Activated T-cell treated with anti-CD3 and anti-CD28 coated beads for 4 hours (primary cell): ENCODE data around the gene CTNNA2.

ENCODE experiments used
- DNase-seq: peaks from one replicate; pipeline ENCODE4 v3.0.0-alpha.2; 2020

CTNNA2 gene

DNA sequence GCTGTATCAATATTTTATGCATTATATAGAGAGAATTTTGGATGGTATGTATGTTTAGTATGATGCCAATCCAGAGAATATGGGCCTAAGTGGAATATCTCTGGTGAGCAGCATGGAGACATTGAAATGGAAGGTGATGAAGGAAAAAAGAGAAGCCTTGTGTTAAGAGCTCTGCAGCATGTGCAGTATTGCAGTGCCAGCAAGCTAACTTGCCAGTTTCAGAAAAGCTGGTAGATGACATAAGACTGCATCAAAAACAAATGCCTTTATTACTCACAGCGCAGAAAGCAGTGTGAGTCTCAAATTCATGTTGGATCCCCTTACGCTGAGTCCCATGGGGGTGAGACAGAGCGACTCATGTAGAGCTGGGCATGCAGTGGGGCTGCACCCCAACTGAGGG lies 280.2 kb downstream of the CTNNA2 start:
- no peak for DNase-seq

DNA sequence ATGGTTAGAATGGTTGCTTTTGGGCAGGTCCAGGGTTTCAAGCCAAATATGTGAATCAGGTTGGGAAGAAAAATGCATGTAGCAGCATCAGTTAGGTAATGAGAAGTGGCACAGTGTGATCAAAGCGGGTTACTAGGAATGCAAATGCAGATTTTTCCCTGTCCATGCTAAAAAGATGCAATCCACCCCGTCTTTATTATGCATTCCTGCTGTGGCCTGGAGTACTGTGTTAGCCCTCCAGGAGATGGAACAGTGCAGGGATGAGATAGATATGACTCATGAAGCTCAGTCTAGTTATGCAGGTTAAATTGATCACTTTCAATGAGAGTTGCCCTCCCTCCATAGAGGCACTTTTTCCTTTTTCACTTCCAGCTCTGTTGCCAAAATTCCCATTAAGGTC lies 283.8 kb downstream of the CTNNA2 start:
- no peak for DNase-seq

DNA sequence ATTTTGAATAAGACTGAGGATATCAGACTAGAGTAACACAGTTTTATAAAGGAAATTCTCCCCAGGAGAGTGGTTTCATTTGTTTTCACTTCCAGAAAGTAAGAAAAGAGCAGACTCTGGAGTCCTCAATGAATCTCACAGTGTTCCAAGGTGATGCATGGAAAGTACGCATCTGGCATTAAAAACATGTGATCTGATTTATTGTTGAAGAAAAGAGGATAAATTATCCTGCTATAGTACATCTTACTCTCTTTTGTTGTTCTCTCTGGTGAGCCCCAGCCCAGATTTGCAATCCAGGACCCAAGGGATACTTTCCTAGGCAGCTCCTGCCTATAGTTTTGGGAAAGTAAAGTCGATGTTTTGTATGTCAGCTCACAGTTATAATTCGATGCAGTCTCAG lies 285.9 kb downstream of the CTNNA2 start:
- no peak for DNase-seq

DNA sequence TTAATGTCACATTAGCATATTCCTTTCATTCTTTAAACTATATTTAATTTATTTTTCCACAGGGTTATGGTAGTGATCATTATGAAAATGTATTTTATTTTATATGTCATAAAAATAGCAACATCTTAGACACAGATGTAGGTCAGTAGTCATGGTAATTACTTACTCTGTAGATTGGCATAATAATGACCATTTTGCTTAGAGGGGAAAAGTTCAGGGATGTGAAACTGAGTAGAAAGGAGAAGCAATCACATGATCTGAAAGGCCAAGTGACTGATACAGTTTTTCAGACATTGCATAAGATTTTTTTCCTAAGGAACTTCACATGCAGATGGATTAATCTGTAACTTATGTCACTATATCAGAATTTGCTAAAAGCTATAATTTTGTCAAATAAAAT lies 286.9 kb downstream of the CTNNA2 start:
- DNase-seq, result no peak

DNA sequence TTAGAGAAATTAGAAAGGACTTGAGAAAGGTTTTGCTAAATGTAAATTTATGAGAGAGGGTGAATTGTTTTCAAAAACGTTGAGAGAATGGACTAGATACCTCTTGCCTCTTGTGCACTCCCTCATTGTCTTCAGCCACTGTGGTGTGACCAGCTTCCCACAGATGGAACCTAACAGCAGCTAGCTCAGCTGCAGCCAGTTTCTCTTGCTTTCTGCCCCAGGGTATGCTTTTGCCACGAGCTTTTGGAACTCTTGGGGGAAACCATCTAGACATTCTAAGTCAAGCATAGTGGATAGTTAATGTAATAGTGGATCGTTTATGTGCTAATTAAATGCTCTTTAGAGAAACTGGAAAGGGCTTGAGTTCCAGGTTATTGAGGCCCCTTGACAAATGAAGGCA lies 288.2 kb downstream of the CTNNA2 start:
- DNase-seq, result no peak

DNA sequence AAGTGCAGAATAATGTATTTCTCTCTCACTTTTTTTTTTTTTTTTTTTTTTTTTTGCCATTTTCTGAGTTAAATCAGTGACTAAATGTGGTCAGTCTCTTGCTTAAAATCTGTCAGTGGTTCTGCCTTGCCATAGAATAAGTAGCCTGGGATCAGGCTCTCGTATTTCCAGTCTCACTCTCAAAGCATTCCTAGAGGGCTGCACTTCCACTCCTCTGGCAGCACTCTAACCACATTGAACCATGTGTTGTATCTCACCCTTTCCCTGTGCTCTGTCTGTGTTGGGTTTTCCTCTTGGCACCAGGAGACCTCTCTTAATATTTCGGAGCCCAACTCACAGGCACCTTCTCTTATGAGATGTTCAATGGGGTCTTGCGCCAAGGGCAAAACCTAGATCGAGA lies 304.4 kb downstream of the CTNNA2 start:
- DNase-seq, result no peak

DNA sequence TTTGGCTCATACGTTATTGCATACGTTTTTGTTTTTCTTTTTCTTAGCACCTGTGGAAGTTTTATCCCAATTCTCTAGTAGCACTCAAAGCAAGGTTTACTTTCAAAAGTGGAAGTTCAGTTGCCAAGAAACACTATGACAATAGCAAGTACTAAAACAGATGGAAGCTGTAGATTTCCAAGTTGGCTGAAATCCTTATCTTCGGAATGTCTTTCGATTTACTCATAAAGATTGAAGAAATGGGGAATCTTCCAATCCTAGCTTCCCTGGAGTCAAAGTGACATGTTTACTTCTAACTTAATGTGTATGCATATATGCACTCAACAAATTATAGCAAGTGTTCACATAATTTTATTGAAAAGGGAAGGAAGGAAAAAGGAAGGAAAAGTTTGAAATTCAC lies 307.4 kb downstream of the CTNNA2 start:
- no peak for DNase-seq

DNA sequence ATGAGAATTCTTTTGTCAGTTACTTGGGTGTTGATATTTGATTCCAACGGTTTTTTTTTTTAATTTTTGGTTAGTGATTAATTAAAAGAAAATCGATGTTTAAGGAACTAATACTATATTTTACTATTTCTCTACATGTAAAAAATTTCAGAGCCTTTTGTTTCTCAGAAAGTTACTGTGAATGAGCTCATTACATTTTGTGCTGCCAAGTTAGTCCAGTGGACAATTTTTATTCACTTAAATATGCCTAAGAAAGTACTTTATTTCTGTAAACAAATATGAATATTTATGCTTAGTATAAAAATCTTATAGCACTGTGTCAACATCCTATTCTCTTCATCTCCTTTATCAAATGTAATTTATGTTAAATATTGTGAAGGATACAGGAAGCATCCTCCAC lies 309.3 kb downstream of the CTNNA2 start:
- no peak for DNase-seq

DNA sequence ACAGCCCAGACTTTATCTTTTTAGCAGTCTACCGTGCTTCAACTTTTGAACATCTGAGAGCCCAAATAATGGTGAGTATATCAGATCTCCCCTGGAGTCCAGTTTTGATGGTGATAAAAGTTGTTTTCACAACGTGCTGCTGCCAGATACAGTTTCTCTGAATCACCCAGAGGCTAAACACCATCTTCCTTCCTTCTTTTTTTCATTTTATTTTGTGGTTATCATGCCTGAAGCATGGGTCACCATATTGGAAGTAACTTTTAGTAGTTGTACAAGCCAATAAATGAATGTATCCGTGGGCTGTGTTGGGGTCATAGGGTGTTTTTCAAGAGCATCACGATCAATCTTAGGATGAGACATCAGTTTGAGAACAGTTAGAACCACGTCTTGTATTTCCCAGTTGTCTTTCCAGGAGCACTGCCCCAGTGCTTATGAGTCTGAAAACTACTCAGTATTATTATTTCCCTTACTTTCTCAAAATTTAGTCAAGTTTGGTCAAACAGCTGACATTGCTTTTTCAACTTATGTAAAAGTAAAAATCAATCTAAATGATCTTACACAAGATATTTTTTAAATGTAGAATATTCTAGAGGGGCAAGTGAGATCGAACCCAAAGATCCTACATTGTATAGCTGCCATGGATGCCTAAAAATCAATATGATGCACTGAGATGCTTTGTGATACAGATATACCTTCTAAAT lies 311.4 kb downstream of the CTNNA2 start:
- no peak for DNase-seq

DNA sequence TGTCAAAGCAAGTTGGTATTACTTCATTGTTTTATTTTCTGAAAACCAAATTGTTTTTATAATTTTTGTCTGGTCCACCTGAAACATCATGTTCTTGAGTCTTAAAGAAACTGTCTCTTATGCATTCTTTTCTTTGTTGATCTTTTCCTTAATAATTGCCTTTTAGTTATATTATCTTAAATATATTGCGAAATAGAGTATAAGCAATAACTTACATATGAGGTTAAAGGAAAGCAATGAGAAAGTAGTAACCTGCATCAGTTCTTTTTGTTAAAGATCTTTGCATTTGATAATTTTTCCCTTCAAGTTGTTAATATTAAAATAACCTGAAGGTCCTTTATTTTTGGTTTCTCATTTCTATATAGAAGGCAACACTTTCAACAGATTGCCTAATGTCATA lies 315.0 kb downstream of the CTNNA2 start:
- DNase-seq, result no peak

DNA sequence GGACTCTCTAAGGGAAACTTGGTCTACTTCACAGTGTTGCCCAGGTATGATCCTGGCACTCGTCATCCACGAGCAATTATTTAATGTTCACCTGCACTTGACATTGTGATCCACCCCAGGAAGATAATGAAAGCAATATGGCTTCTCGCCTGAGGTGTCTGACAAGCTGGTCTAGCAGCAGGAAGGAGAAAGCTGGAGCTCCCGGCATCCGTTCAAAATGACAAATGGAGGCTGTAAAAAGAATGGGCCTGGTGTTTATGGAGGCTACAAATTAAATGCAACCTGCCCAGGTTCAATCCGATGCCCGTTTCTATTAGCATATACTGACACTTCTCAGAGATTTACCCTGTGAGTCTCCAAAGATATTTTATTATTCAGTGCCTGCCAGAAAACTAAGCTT lies 317.6 kb downstream of the CTNNA2 start:
- no peak for DNase-seq

DNA sequence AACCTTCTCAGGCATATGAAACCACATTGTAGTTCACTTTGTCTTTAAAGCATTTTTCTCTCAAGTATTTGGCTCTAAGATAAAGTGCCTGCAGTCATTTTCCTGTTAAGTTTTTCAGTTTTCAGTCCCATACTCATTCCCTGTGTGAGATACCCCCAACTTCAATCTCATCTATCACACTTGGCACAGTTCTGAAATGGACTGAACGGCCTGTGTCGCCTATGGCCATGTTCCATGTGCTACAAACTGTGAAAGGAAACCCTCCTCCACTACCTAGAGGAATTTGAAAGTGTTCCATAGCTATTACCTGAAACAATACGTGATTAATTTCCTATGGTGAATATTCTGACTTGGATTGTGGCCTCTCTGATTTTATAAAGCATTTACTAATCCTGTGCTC lies 319.1 kb downstream of the CTNNA2 start:
- no peak for DNase-seq

DNA sequence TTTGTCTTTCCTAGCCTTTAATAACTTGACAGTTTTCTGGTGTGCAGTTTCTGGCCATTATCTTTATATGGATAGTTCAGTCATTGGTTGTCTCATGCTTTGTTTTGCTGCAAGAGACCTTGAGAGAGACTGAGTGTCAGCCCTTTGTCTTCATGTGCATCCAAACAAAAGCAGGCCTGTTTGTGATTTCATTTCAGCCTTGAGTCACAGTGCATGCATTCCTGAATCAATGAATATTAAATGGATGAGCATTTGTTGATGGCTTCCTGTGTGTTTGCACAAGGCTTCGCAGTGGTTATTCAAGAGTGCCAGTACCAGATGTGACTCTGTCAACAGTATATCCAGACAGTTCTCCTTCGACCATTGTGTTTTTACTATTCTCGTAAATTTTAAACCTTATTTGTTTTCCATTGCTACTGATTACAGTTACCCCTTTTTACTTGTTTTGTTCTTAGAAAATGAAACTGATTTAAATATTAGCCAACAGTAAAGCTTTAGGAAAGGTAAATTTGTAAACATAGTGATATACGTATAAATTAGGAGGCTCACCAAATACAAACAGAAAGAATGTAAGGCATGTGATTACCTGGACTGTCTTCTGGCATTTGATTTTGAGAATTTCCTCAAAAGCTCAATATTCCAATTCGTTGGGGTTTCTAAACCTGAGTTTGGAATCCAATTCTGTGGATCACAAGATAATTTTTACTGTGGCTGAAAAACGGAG lies 319.8 kb downstream of the CTNNA2 start:
- no peak for DNase-seq

DNA sequence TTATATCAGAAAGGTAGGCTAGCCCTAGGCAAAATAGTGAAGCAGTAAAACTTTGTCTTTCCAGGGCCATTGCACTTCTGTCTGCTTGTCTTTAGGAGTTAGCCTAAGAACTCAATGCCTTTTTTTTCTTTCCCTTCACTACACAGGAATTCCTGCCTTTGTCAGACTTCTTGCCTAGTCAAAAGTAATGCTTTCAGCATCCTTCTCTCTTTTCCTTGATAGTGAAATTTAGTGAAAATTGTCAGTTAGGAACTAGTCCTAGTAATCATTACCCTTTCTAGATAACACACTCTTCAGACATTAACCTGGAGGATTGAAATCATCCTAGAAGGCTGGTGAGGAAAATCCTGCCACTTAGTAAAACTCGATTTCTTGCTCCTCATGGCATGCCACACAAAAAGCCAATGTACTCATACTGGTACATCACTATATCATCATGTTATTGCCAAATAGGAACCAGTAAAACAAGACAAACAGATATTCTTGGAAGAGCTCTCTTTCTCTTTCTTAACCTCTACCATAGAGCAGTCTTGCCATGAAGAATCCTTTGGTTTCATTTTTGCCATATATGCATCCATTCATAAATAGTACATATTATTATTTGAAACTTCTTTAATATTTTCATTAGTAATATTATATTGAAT lies 320.5 kb downstream of the CTNNA2 start:
- no peak for DNase-seq

DNA sequence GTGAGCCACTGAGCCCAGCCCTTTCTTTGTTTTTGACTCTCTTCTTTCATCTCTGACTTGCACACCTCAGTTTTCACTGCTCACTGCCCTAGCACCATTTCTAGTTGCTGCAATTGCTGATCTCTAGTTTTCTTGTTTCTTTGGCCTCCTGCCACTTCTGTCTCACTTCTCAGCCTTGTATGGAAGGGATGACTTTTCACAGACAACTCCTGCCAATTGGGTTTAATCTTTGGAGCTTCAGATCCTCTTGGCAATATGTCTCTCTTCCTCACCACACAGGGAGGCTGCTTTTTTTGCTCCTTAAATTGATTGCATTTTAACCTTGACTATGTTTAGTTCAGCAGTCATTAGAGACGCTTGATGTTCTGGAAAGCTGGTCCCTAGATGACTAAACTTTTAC lies 323.1 kb downstream of the CTNNA2 start:
- DNase-seq, result no peak

DNA sequence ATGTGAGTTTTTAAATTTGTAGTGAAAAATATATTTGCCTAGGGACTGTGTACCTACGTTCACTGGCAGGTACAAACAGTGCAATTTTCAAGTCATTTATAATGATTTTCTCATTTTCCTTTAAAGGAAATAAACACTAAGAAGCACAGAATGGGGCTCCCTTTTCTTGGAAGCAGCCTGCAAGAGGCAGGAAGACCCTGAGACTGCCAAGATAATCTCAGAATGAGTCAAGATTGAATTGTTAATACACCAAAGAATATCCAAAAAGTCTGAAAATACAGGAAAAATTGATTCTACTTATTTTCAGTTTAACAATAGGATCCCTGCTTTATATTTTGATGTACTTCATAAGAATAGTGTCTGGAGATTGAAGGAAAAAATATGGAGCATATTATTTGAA lies 331.2 kb downstream of the CTNNA2 start:
- no peak for DNase-seq

DNA sequence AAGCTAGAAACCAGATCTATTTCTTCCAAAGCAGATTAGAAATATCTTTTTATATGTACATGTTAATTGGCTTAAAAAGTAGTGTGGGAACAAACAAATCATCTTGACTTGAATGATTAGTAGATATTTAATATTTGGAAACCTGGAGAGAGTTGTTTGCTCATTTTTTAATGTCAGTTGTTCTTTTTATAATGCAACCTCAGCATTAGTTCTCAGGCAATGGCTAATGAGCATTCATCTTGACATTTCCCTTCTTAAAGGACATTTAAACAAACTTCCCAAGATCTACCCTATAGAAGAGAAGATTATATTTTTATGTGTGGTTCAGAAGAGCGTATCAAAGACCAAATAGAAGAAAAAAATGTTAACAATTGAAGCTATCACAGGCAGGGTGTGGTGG lies 334.0 kb downstream of the CTNNA2 start:
- DNase-seq, result no peak

DNA sequence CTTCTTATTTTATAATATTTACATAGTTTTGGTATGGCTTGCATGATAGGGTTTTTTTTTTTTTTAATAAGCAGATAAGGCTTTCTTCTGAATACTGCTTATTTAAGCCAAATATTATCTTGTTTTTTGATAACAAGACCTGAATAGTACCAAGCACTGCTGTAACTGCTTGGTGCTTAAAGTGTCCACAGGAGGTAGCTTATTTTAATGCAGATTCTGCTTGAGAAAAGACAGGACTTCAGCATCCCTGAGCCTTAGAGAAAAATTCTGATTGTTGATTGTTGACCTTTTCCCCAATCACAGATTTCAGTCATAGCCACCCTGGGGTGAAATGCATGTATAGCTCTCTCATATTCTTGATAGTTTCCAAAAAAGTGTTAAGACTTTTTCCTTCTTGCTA lies 336.4 kb downstream of the CTNNA2 start:
- DNase-seq, result no peak

DNA sequence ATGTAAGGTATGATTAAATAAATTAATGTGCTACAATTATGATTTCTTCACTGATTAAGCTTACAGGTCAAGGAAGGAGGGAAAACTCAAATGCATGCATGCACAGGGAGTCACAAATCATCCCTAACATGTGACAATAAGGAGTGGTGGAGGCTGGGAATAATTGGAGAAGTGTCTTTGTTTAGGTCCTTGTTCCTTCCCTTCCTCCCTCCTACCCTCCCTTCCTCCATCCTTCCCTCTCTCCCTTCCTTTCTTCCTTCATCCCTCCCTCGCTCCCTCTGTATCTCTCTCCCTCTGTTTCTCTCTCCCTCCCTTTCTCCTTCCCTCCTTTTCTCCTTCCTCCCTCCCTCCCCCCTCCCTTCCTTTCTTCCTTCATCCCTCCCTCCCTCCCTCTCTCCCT lies 337.1 kb downstream of the CTNNA2 start:
- no peak for DNase-seq

DNA sequence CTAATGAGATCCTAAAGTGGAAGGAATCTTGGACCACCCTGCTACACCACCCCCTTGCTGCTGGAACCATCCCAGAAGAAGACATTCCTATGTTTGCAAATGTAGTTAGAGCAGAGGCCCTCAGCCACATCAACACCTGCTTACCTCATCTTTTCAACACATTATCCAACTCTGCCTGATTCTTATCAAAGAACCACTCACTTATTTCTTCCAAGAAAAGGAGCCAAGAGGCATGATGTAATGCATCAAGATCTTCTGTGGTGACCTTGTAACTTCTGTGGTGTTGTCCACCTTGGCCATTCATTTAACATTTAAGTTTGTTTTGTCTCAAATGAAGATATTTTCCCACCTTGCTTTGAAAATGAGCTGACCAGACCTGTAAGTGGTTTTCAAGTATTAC lies 338.1 kb downstream of the CTNNA2 start:
- DNase-seq, result no peak

DNA sequence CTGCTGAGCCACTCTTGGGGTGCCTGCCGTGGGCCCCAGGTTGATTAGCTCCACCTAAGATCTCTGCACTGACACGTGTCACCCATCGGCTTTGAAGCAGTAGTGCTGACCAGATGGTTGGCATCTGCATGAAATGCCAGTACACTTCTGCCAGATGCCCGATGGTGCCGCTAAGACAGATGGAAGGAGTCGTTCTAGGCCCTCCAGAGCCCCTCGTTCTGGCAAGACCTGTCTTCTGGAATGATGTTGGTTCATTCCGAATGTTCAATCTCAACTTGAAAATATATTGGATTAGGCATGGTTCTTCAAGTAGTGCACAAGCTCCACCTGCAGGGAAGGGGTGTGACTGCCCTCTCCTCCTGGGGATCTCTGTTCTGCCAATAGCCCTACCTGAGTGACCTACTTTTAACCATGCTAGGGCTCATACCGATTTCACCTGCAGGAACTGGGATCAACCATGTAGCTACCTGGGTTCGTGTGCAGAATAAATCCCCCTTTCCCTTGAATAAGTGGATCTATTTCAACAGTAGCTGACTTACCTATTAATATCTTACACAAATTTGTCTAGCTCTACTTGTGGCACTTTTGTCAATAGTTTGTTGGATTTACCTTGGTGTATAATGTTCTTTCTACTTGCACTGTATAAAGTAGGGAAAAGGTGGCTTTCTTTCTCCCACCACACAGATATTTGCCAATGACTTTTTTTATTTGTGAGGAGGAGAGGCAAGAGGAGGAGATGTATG lies 342.6 kb downstream of the CTNNA2 start:
- DNase-seq, result no peak

DNA sequence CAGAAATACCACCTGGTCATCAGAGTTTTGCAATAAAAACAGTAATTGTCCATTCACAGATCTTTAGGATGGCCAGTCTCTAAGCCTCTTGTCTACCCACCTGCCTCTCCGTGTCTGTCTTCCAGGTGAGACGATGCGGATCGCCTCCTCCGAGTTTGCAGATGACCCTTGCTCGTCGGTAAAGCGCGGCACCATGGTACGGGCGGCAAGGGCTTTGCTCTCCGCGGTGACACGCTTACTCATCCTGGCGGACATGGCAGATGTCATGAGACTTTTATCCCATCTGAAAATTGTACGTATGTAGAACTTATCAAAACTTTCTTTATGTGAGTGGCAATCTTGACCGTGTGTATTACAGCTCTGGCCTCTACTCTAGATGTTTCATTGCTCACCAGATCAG lies 345.0 kb downstream of the CTNNA2 start:
- no peak for DNase-seq

DNA sequence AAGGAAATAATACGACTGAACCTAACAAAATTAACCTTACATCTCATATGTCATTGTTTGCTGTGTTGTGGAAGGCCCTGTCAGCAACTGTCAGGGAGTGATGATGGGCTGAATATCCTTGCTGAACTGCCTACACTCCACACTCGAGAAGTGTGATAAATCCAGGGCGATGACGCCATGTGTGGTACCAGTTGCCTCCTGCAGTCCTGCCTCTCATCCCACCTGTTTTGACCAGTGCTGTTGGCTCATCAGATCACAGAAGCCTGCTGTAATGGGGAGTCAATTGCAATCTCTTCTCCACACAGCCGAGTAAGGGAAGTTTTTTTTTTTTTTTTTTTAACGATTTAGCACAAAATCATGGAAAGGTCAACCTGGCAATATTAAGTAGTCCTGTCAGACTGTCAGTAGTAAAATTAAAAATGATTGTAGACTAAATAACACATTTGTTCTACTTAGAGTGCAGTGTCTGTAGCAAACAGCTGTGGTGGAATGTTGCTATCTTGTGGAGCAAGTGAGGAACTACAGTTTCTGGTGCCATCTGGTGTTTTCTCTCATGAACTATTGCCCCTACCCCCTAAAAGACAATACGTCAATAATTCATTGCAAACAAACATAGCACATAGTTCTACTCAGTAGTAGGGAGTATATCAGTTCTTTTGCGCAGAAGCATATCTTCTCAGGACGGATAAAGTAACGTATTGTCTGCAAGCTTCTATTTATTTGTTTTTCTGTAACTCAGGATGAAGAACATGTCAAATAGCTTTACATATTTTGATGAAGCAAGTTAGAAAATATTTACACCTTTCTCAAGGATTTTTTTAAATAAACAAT lies 347.6 kb downstream of the CTNNA2 start:
- DNase-seq, result no peak
